IMR-90 (cell line): Measurements from ENCODE around the gene NANOGP8. TPM values are rescaled to one million over a fixed set of nuclear protein-coding genes. Genes with fewer than 3 reads are reported as not detected.

Experiments
- ATAC-seq: fragments of 200-7000 bp; cut with Tn5 transposase; 2 replicates; pipeline ENCODE4 v1.9.1; 2020; ENCODE audit warnings: low read depth, mild to moderate bottlenecking, moderate library complexity
- BruUV-seq: library from RNA; stranded (reverse); fragments of 400-500 nt; replicated peaks from 2 replicates; lab custom pipeline; 2021; lab: Mats Ljungman, UMichigan
- CTCF ChIA-PET: fragments of 300-600 bp; formaldehyde crosslinking; extraction: SDS; loops from one replicate; lab custom pipeline; 2021; ENCODE audit warnings: antibody characterized with exemption; lab: Yijun Ruan, JAX
- POLR2A ChIA-PET: fragments of 300-600 bp; sonication (Branson Sonifier 250); formaldehyde crosslinking; loops from one replicate; lab custom pipeline; 2022; ENCODE audit warnings: antibody characterized with exemption; ENCODE audit not compliant: unreplicated experiment; lab: Charles Lee
- DNase-seq: peaks from one replicate; pipeline ENCODE4 v3.0.0; 2013
- H2AFZ ChIP-seq: replicated peaks from 2 replicates; pipeline ENCODE3; 2013; ENCODE audit warnings: low read length, mild to moderate bottlenecking; ENCODE audit not compliant: poor library complexity
- H2AK5ac ChIP-seq: 2 replicates; pipeline ENCODE4 v1.6.1; 2013; ENCODE audit warnings: low read depth, low read length, inconsistent platforms
- H2AK9ac ChIP-seq: replicated peaks from 2 replicates; pipeline ENCODE3; 2013; ENCODE audit warnings: mild to moderate bottlenecking, low read depth, low read length, moderate library complexity; ENCODE audit not compliant: poor library complexity
- H2BK120ac ChIP-seq: 2 replicates; pipeline ENCODE4 v1.6.1; 2013; ENCODE audit warnings: low read depth, low read length, inconsistent platforms
- H2BK15ac ChIP-seq: 3 replicates; pipeline ENCODE4 v1.6.1; 2013; ENCODE audit warnings: low read depth, low read length, inconsistent platforms
- H2BK20ac ChIP-seq: 2 replicates; pipeline ENCODE4 v1.6.1; 2013; ENCODE audit warnings: low read depth, mild to moderate bottlenecking, inconsistent platforms, low read length, moderate library complexity
- H2BK5ac ChIP-seq: 2 replicates; pipeline ENCODE4 v1.6.1; 2013; ENCODE audit warnings: mild to moderate bottlenecking, low read depth, low read length, inconsistent platforms; ENCODE audit not compliant: poor library complexity, severe bottlenecking
- H3K14ac ChIP-seq: replicated peaks from 2 replicates; pipeline ENCODE4 v1.6.1; 2013; ENCODE audit warnings: low read depth, low read length, inconsistent platforms
- H3K18ac ChIP-seq: 2 replicates; pipeline ENCODE4 v1.6.1; 2013; ENCODE audit warnings: low read depth, low read length, control low read depth
- H3K23ac ChIP-seq: 2 replicates; pipeline ENCODE4 v1.6.1; 2013; ENCODE audit warnings: low read depth, low read length, inconsistent platforms
- H3K27ac ChIP-seq: 2 replicates; pipeline ENCODE4 v1.5.1; 2013; ENCODE audit warnings: mild to moderate bottlenecking, control low read depth, low read length; ENCODE audit not compliant: insufficient read depth
- H3K27me3 ChIP-seq: 2 replicates; pipeline ENCODE4 v1.6.1; 2013; ENCODE audit warnings: low read length; ENCODE audit not compliant: control insufficient read depth, insufficient read depth
- H3K36me3 ChIP-seq: 2 replicates; pipeline ENCODE4 v1.6.1; 2013; ENCODE audit warnings: low read length, mixed read lengths; ENCODE audit not compliant: control insufficient read depth, insufficient read depth
- H3K4ac ChIP-seq: 2 replicates; pipeline ENCODE4 v1.6.1; 2013; ENCODE audit warnings: low read depth, low read length, inconsistent platforms
- H3K4me1 ChIP-seq: 2 replicates; pipeline ENCODE4 v1.6.1; 2013; ENCODE audit warnings: low read length, mixed read lengths; ENCODE audit not compliant: control insufficient read depth, insufficient read depth
- H3K4me2 ChIP-seq: 2 replicates; pipeline ENCODE4 v1.6.1; 2013; ENCODE audit warnings: low read depth, mild to moderate bottlenecking, control low read depth, low read length, moderate library complexity
- H3K4me3 ChIP-seq: 2 replicates; pipeline ENCODE4 v1.5.1; 2013; ENCODE audit warnings: low read depth, mild to moderate bottlenecking, control low read depth, low read length, moderate library complexity; ENCODE audit not compliant: insufficient read depth
- H3K56ac ChIP-seq: 2 replicates; pipeline ENCODE4 v1.6.1; 2013; ENCODE audit warnings: low read length, inconsistent platforms; ENCODE audit not compliant: insufficient read depth; ENCODE audit errors: extremely low read depth
- H3K79me1 ChIP-seq, 2 experiments: 2 replicates each; pipeline ENCODE4 v1.6.1; 2013; ENCODE audit warnings: low read length in 2 of 2, inconsistent platforms in 1 of 2, low read depth in 1 of 2
- H3K9ac ChIP-seq: 2 replicates; pipeline ENCODE4 v1.6.1; 2013; ENCODE audit warnings: low read depth, low read length, control low read depth
- H3K9me1 ChIP-seq: 2 replicates; pipeline ENCODE4 v1.6.1; 2013; ENCODE audit warnings: low read length, inconsistent platforms; ENCODE audit not compliant: insufficient read depth
- H3K9me3 ChIP-seq: 2 replicates; pipeline ENCODE4 v1.6.1; 2013; ENCODE audit warnings: low read length; ENCODE audit not compliant: control insufficient read depth, insufficient read depth
- H4K20me1 ChIP-seq: 2 replicates; pipeline ENCODE4 v1.6.1; 2013; ENCODE audit warnings: low read length, inconsistent platforms; ENCODE audit not compliant: insufficient read depth
- H4K5ac ChIP-seq: 2 replicates; pipeline ENCODE4 v1.6.1; 2013; ENCODE audit warnings: mild to moderate bottlenecking, low read depth, low read length, control low read depth
- H4K8ac ChIP-seq, 2 experiments: 2 replicates each; pipeline ENCODE4 v1.6.1; 2013; ENCODE audit warnings: low read depth in 2 of 2, low read length in 2 of 2, control low read depth in 1 of 2, inconsistent platforms in 1 of 2
- H4K91ac ChIP-seq: 2 replicates; pipeline ENCODE4 v1.6.1; 2013; ENCODE audit warnings: low read depth, low read length, inconsistent platforms; ENCODE audit not compliant: insufficient read depth
- BHLHE40 ChIP-seq: fragments of 150-350 bp; IDR thresholded peaks from 2 replicates; pipeline ENCODE4 v1.6.1; 2016; ENCODE audit warnings: mild to moderate bottlenecking, low read depth, low read length
- CHD1 ChIP-seq: IDR thresholded peaks from 2 replicates; pipeline ENCODE4 v1.6.1; 2012; ENCODE audit warnings: low read depth, low read length, improper control_type of control experiment
- CTCF ChIP-seq: conservative IDR thresholded peaks from 2 replicates; pipeline ENCODE4 v1.5.1; 2012; ENCODE audit warnings: mild to moderate bottlenecking, low read depth, low read length, improper control_type of control experiment
- ELK1 ChIP-seq: fragments of 150-350 bp; IDR thresholded peaks from 2 replicates; pipeline ENCODE4 v1.6.1; 2016; ENCODE audit warnings: low read depth, mild to moderate bottlenecking, low read length, moderate library complexity, borderline replicate concordance
- FOS ChIP-seq: fragments of 150-350 bp; IDR thresholded peaks from 2 replicates; pipeline ENCODE4 v1.6.1; 2016; ENCODE audit warnings: low read depth, low read length
- MAFK ChIP-seq: IDR thresholded peaks from 2 replicates; pipeline ENCODE4 v1.6.1; 2012; ENCODE audit warnings: low read depth, low read length, improper control_type of control experiment
- MXI1 ChIP-seq: IDR thresholded peaks from 2 replicates; pipeline ENCODE4 v1.6.1; 2012; ENCODE audit warnings: low read depth, mild to moderate bottlenecking, low read length, moderate library complexity, borderline replicate concordance
- NFE2L2 ChIP-seq: fragments of 150-350 bp; IDR thresholded peaks from 2 replicates; pipeline ENCODE4 v1.6.1; 2016; ENCODE audit warnings: low read depth, mild to moderate bottlenecking, low read length
- POLR2A ChIP-seq: IDR thresholded peaks from 2 replicates; pipeline ENCODE4 v1.6.1; 2012; ENCODE audit warnings: mild to moderate bottlenecking, low read depth, low read length
- RAD21 ChIP-seq: IDR thresholded peaks from 2 replicates; pipeline ENCODE4 v1.6.1; 2012; ENCODE audit warnings: low read length, improper control_type of control experiment
- RCOR1 ChIP-seq: IDR thresholded peaks from 2 replicates; pipeline ENCODE4 v1.6.1; 2012; ENCODE audit warnings: mild to moderate bottlenecking, low read length, improper control_type of control experiment; ENCODE audit not compliant: insufficient replicate concordance
- RFX5 ChIP-seq: IDR thresholded peaks from 2 replicates; pipeline ENCODE4 v1.8.0; 2012; ENCODE audit warnings: low read depth, mild to moderate bottlenecking, low read length, moderate library complexity
- SMC3 ChIP-seq: fragments of 150-350 bp; IDR thresholded peaks from 2 replicates; pipeline ENCODE4 v1.6.1; 2016; ENCODE audit warnings: low read depth, mild to moderate bottlenecking, antibody characterized with exemption, low read length, moderate library complexity
- USF2 ChIP-seq: fragments of 150-350 bp; IDR thresholded peaks from 2 replicates; pipeline ENCODE4 v1.6.1; 2017; ENCODE audit warnings: mild to moderate bottlenecking, antibody characterized with exemption, low read length, low read depth
- WGBS, 2 experiments: methylation state at CpG; one replicate each; pipeline versions ENCODE4 v1.1.5 to v1.1.7; 2013; ENCODE audit warnings: missing lambda C conversion rate in 2 of 2; ENCODE audit not compliant: insufficient read length in 1 of 2; ENCODE audit errors: extremely low coverage in 2 of 2; 5-methylcytosine and 5-hydroxymethylcytosine counted together
- dilution Hi-C: fragments of 300-500 bp; cut with HindIII; formaldehyde crosslinking; loops from one replicate; pipeline ENCODE4 v1.14.3; 2018; ENCODE audit warnings: low sequenced_read_pairs; ENCODE audit not compliant: unreplicated experiment
- in situ Hi-C: fragments of 300-500 bp; cut with MboI; formaldehyde crosslinking; loops from 3 replicates; pipeline ENCODE4 v1.14.3; 2019; ENCODE audit warnings: low sequenced_read_pairs, inconsistent platforms, mixed read lengths
- intact Hi-C: fragments of 100-400 bp; cut with micrococcal nuclease; formaldehyde crosslinking; loops from 2 replicates; pipeline ENCODE4 v1.10.0; 2022
- polyA plus RNA-seq, 3 experiments: library from polyadenylated mRNA; depleted of rRNA; stranded (reverse); fragments of >200 nt; gene quantifications; 2 replicates each; pipeline ENCODE4 v1.2.3, GENCODE V29; 2012; ENCODE audit warnings: low replicate concordance in 1 of 3
- total RNA-seq: library from RNA; depleted of rRNA; stranded (reverse); fragments of >200 nt; gene quantifications from 2 replicates; pipeline ENCODE4 v1.2.3, GENCODE V29; 2012

Gene NANOGP8
- total and polyA plus RNA-seq, 2 of the 4 experiments (the other 2 are of a cell fraction): not detected

GRCh38 chr15:35089551-35089950, 4.5 kb upstream of the NANOGP8 start (continued):
- no peak for TF ChIP-seq CTCF

- Histone ChIP-seq H2BK120ac (no peak overlapping the region; the same call in 1 of the 2 replicates), H3K36me3 (no peaks in the 10 kb centered on the region), H3K9me1 (no peaks in the 10 kb centered on the region; the same call in none of the 2 replicates), H3K79me1 (no peaks in the 10 kb centered on the region), H3K23ac (no peak overlapping the region), H3K18ac (no peak overlapping the region), H3K27ac (no peak overlapping the region), H3K4me2 (no peak overlapping the region), H2BK15ac (peak overlapping the region; percentile 74; the same call in 1 of the 3 replicates), H4K20me1 (no peaks in the 10 kb centered on the region), H2AK9ac (no peak overlapping the region), H2AK5ac (peak overlapping the region; percentile 44), H3K9me3 (no peaks in the 10 kb centered on the region), H4K91ac (peak overlapping the region; percentile 57), H3K9ac (no peak overlapping the region), H2AFZ (no peak overlapping the region), H4K8ac (0 out of 4 replicates have a peak overlapping the region, but pooled peaks have one; percentile 10 to 54), H3K4me1 (no peaks in the 10 kb centered on the region; the same call in 1 of the 2 replicates), H4K5ac (no peak overlapping the region), H3K27me3 (no peaks in the 10 kb centered on the region), H2BK5ac (no peak overlapping the region), H3K14ac (peak overlapping the region; percentile 53; the same call in 1 of the 2 replicates), H3K4me3 (no peak overlapping the region), H3K56ac (no peak overlapping the region), H3K4ac (peak overlapping the region; percentile 75), H2BK20ac (peak overlapping the region; percentile 60)
- ATAC-seq (no peak), DNase-seq (no peak)
- intact Hi-C loops: loop anchor here (5.0 kb wide), 1 partner anchor 94 kb away; no protein-coding TSS in a partner anchor
- no CpG with 5 or more reads among the region's 1 CpG for WGBS, 2 experiments
- ChIA-PET POLR2A (no interaction called here), CTCF (interaction anchor here (1.0 kb wide), 1 partner anchor 201 kb away, joined by 3 read pairs; no protein-coding TSS in a partner anchor)
- dilution Hi-C loops: no loop called here
- in situ Hi-C loops: no loop called here
- no TSS peak for BruUV-seq
- no peak for TF ChIP-seq BHLHE40
- TF ChIP-seq ELK1: no peak
- no peak for TF ChIP-seq NFE2L2
- no peak for TF ChIP-seq MXI1
- TF ChIP-seq POLR2A: no peak
- no peak for TF ChIP-seq RCOR1
- no peak for TF ChIP-seq RAD21
- no peak for TF ChIP-seq CHD1
- no peak for TF ChIP-seq MAFK
- no peak for TF ChIP-seq SMC3
- no peak for TF ChIP-seq FOS
- TF ChIP-seq USF2: no peak
- no peak for TF ChIP-seq RFX5
Observed at GRCh38 chr15:35088329-35088728, 3.2 kb upstream of the NANOGP8 start.
